Measurements from ENCODE around the gene MED31.
"Not testable (repeated sequence)": the region's sequence is repeated elsewhere in the genome, so short reads cannot be mapped to it uniquely, and the experiment has no call there.

MED31 gene

DNA sequence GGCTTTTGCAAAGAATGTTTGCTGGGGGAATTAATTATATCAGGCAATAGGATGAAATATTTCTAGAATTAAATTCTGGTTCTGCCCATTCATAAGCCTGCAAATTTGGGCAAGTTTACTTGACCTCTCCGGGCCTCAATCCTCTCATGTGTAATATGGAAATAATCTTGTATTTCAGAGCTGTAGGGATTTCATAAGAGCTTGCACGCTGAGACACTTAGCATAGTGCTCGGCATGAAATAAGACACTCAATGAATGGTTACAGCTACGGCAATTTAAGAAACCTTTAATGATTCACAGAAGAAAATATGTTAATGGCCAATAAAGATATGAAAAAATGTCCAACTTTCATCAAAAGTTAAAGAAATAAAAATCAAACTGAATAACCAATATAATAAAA lies 54.5 kb downstream of the MED31 start:
- H3K4me3 ChIP-seq (ENCODE audit: low read length) = no peak overlapping the region
- peak; percentile 42 for DNase-seq (ENCODE audit: low read depth)
- no peak for TF ChIP-seq CTCF (conservative IDR thresholded peaks at IDR 0.05; ENCODE audit: low read length)

- DNase-seq (ENCODE audit: low read depth) = no peak
- H3K4me3 ChIP-seq (ENCODE audit: low read length) = no peak overlapping the region
- TF ChIP-seq CTCF (conservative IDR thresholded peaks at IDR 0.05; ENCODE audit: low read length) = no peak
These were observed 54.9 kb downstream of the MED31 start for GRCh38 chr17:6596511-6596910.

DNA sequence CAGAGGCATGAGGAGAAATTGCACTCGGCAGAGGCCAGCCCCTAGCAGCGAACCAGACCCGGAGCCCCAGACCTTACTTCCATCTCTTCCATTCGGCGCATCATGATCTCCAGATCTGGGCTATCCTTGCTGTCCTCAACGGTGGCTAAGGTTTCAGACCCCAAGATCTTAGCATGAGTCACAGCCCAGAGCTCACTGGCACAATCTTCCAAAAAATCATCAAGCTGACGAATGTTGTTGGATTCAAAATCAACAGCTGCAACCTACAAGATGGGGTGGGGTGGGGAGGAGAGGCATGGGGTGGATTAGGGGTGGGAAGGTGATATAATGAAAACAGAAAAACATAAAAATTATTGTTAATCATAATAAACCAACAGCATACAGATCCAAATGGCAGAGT lies 55.3 kb downstream of the MED31 start:
- DNase-seq (ENCODE audit: low read depth) = no peak
- no peak overlapping the region for H3K4me3 ChIP-seq (ENCODE audit: low read length)
- TF ChIP-seq CTCF (conservative IDR thresholded peaks at IDR 0.05; ENCODE audit: low read length) = no peak

- H3K4me3 ChIP-seq (ENCODE audit: low read length); DNase-seq (ENCODE audit: low read depth): not testable (repeated sequence)
These were observed 58.0 kb downstream of the MED31 start for GRCh38 chr17:6593371-6593770.

All from AG10803 (cell line).